Natural killer cell (primary cell): Measurements from ENCODE around the gene SLC25A11. TPM values are rescaled to one million over a fixed set of nuclear protein-coding genes. Genes with fewer than 3 reads are reported as not detected.

Experiments
- ATAC-seq, 3 donors: fragments of 150-1000 bp in 2 of 3; fragments of 200-7000 bp in 1 of 3; cut with Tn5 transposase; 1 replicate in 1 of 3; 2 replicates in 2 of 3; pipeline ENCODE4 v1.10.0; 2021; ENCODE audit warnings: mild to moderate bottlenecking in 2 of 3, moderate library complexity in 2 of 3
- DNase-seq, 2 donors: peaks; one replicate each; pipeline versions ENCODE4 v3.0.0 to v3.0.0-alpha.2; 2013 to 2021; ENCODE audit warnings: mixed read lengths in 1 of 2
- H3K27ac ChIP-seq: one replicate; pipeline ENCODE4 v1.5.1; 2013; ENCODE audit warnings: mild to moderate bottlenecking, low read length
- H3K27me3 ChIP-seq: one replicate; pipeline ENCODE4 v1.6.1; 2013; ENCODE audit warnings: low read length; ENCODE audit not compliant: control insufficient read depth, insufficient read depth
- H3K36me3 ChIP-seq: one replicate; pipeline ENCODE4 v1.6.1; 2013; ENCODE audit warnings: low read length; ENCODE audit not compliant: control insufficient read depth, insufficient read depth
- H3K4me1 ChIP-seq: one replicate; pipeline ENCODE4 v1.6.1; 2013; ENCODE audit warnings: low read length; ENCODE audit not compliant: control insufficient read depth, insufficient read depth
- H3K4me3 ChIP-seq: one replicate; pipeline ENCODE4 v1.5.1; 2013; ENCODE audit warnings: low read length
- H3K9me3 ChIP-seq: one replicate; pipeline ENCODE4 v1.6.1; 2013; ENCODE audit warnings: low read length; ENCODE audit not compliant: control insufficient read depth, insufficient read depth
- H3K27ac Mint-ChIP-seq, 2 donors: one replicate each; pipeline ENCODE4 v1.8.0; 2022; ENCODE audit warnings: mild to moderate bottlenecking in 2 of 2, mixed read lengths in 2 of 2, moderate library complexity in 1 of 2
- H3K27me3 Mint-ChIP-seq, 2 donors: one replicate each; pipeline ENCODE4 v1.8.0; 2022; ENCODE audit warnings: low read depth in 2 of 2, mixed read lengths in 2 of 2
- H3K36me3 Mint-ChIP-seq: one replicate; pipeline ENCODE4 v1.8.0; 2022; ENCODE audit warnings: mixed read lengths
- H3K4me1 Mint-ChIP-seq, 2 donors: one replicate each; pipeline ENCODE4 v1.8.0; 2022; ENCODE audit warnings: mixed read lengths in 2 of 2
- H3K4me3 Mint-ChIP-seq: one replicate; pipeline ENCODE4 v1.8.0; 2022; ENCODE audit warnings: mild to moderate bottlenecking, moderate library complexity, mixed read lengths
- H3K9me3 Mint-ChIP-seq, 2 donors: one replicate each; pipeline ENCODE4 v1.8.0; 2022; ENCODE audit warnings: mixed read lengths in 2 of 2
- CTCF ChIP-seq: fragments of 200-600 bp; IDR thresholded peaks from one replicate; pipeline ENCODE4 v1.8.0; 2022; ENCODE audit warnings: antibody characterized with exemption
- WGBS: methylation state at CpG from one replicate; pipeline ENCODE4 v1.1.7; 2013; ENCODE audit warnings: missing lambda C conversion rate; ENCODE audit not compliant: insufficient coverage; 5-methylcytosine and 5-hydroxymethylcytosine counted together
- intact Hi-C: fragments of 100-400 bp; cut with micrococcal nuclease; formaldehyde crosslinking; loops from one replicate; pipeline ENCODE4 v1.14.2; 2022
- total RNA-seq, 4 donors: library from RNA; stranded (reverse); fragments of 120-200 nt in 1 of 4; gene quantifications; one replicate each; pipeline versions ENCODE4 v1.2.3 to v1.2.4, GENCODE V29; 2013 to 2022

Gene SLC25A11
- total RNA-seq = 10 to 100 TPM; 34.7 to 47.5 (median 42.5) TPM
- 44.6 TPM for total RNA-seq (2013)

- Histone ChIP-seq H3K4me1 (peaks cover 60% of the 10 kb centered on the region), H3K27ac (peak within 1 kb of the TSS; percentile 78), H3K4me3 (peak within 1 kb of the TSS; percentile 91), H3K9me3 (no peaks in the 10 kb centered on the region), H3K27me3 (no peaks in the 10 kb centered on the region), H3K36me3 (peaks cover 43% of the 10 kb centered on the region)
- Mint-ChIP-seq H3K36me3 (no peaks in the 10 kb centered on the region), H3K27ac (peak within 1 kb of the TSS; percentile 87 to 93), H3K4me1 (peaks cover 57 to 84% of the 10 kb centered on the region in 2 donors), H3K4me3 (peak within 1 kb of the TSS; percentile 91), H3K9me3 (no peaks in the 10 kb centered on the region), H3K27me3 (no peaks in the 10 kb centered on the region)
- TF ChIP-seq CTCF = no peak
- under 1% methylated on average over 72 of the region's 72 CpGs for WGBS
- ATAC-seq (peak; percentile 84 to 95 (median 87)), DNase-seq (peak; percentile 93 to 99)
- intact Hi-C loops = loop anchor here (1.0 kb wide), 2 partner anchors 8 to 27 kb away; partner anchors contain the start of genes PFN1 and SPAG7
Measured at GRCh38 chr17:4939796-4940554, at the start of gene SLC25A11, which contains the start of gene RNF167. TSS of gene SLC25A11 (minus strand) at chr17:4940046. CDS start at chr17:4939910, 136 bp downstream. TSS of gene RNF167 (plus strand) at chr17:4940268. CDS start at chr17:4940910, 642 bp downstream.

- H3K36me3 ChIP-seq = peaks cover 4% of the 10 kb centered on the region
- no peaks in the 10 kb centered on the region for H3K27me3 Mint-ChIP-seq
- no peaks in the 10 kb centered on the region for H3K27me3 ChIP-seq
- TF ChIP-seq CTCF = no peak
- intact Hi-C loops = loop anchor here (2.0 kb wide), 1 partner anchor 85 kb away; the partner anchor contains the start of gene CHRNE
- H3K9me3 ChIP-seq = no peaks in the 10 kb centered on the region
- H3K4me1 ChIP-seq = peaks cover 28% of the 10 kb centered on the region
- H3K4me3 ChIP-seq = peak overlapping the region; percentile 88
- DNase-seq (no peak), ATAC-seq (peak in 1 of 3 donors; percentile 17)
- peaks cover 36 to 37% of the 10 kb centered on the region in 2 donors for H3K4me1 Mint-ChIP-seq
- peak overlapping the region; percentile 92 for H3K4me3 Mint-ChIP-seq
- H3K27ac Mint-ChIP-seq = peak overlapping the region; percentile 91 to 96
- H3K27ac ChIP-seq = peak overlapping the region; percentile 88
- WGBS = 1% methylated on average over 30 of the region's 30 CpGs
- no peaks in the 10 kb centered on the region for H3K9me3 Mint-ChIP-seq
- no peaks in the 10 kb centered on the region for H3K36me3 Mint-ChIP-seq
Measured at GRCh38 chr17:4987767-4988567, 48.1 kb upstream of the SLC25A11 start.

- Histone ChIP-seq H3K36me3 (peaks cover 11% of the 10 kb centered on the region), H3K27ac (peak within 1 kb of the TSS; percentile 88), H3K9me3 (no peaks in the 10 kb centered on the region), H3K4me3 (peak within 1 kb of the TSS; percentile 88), H3K4me1 (peaks cover 28% of the 10 kb centered on the region), H3K27me3 (no peaks in the 10 kb centered on the region)
- H3K4me1 Mint-ChIP-seq = peaks cover 36 to 37% of the 10 kb centered on the region in 2 donors
- peak; percentile 78 for TF ChIP-seq CTCF
- intact Hi-C loops = loop anchor here (2.0 kb wide), 1 partner anchor 84 kb away; the partner anchor contains the start of gene CHRNE
- peak within 1 kb of the TSS; percentile 91 to 96 for H3K27ac Mint-ChIP-seq
- no peaks in the 10 kb centered on the region for H3K27me3 Mint-ChIP-seq
- peak within 1 kb of the TSS; percentile 92 for H3K4me3 Mint-ChIP-seq
- 2% methylated on average over 78 of the region's 78 CpGs for WGBS
- peak; percentile 86 to 91 for DNase-seq
- no peaks in the 10 kb centered on the region for H3K36me3 Mint-ChIP-seq
- H3K9me3 Mint-ChIP-seq = no peaks in the 10 kb centered on the region
- peak; percentile 92 to 94 (median 93) for ATAC-seq
Measured at GRCh38 chr17:4986951-4987766, 47.3 kb upstream of the SLC25A11 start, which contains the start of gene CAMTA2. TSS of gene CAMTA2 (minus strand) at chr17:4987675. CDS start at chr17:4986222, 1,453 bp downstream.
